CD4-positive, alpha-beta memory T cell (primary cell): Measurements from ENCODE around the gene UCK2. TPM values are rescaled to one million over a fixed set of nuclear protein-coding genes. Genes with fewer than 3 reads are reported as not detected.

Experiments
- CTCF ChIA-PET: fragments of 350-600 bp; sonication (Branson Sonifier 250); formaldehyde crosslinking; loops from one replicate; lab custom pipeline; 2021; ENCODE audit warnings: inconsistent platforms; ENCODE audit not compliant: partially characterized antibody; lab: Charles Lee
- POLR2A ChIA-PET: fragments of 350-600 bp; sonication (Branson Sonifier 250); formaldehyde crosslinking; loops from one replicate; lab custom pipeline; 2021; ENCODE audit not compliant: partially characterized antibody; lab: Charles Lee
- DNase-seq, 5 donors: peaks; one replicate each; pipeline versions ENCODE4 v3.0.0 to v3.0.0-alpha.2; 2020 to 2022; ENCODE audit warnings: mixed read lengths in 1 of 5
- H3K27ac ChIP-seq: one replicate; pipeline ENCODE4 v1.7.0; 2013; ENCODE audit warnings: low read depth, low read length
- H3K27me3 ChIP-seq: 2 replicates; pipeline ENCODE4 v1.7.0; 2013; ENCODE audit warnings: mild to moderate bottlenecking, low read length, moderate library complexity; ENCODE audit not compliant: insufficient read depth
- H3K36me3 ChIP-seq: 2 replicates; pipeline ENCODE4 v1.7.0; 2013; ENCODE audit warnings: mild to moderate bottlenecking, low read length, moderate library complexity; ENCODE audit not compliant: insufficient read depth
- H3K4me1 ChIP-seq: 2 replicates; pipeline ENCODE4 v1.7.0; 2013; ENCODE audit warnings: mild to moderate bottlenecking, low read length, moderate library complexity; ENCODE audit not compliant: insufficient read depth
- H3K4me3 ChIP-seq, 2 donors: one replicate each; pipeline ENCODE4 v1.7.0; 2013; ENCODE audit warnings: low read length in 2 of 2, mild to moderate bottlenecking in 1 of 2
- H3K9me3 ChIP-seq, 2 donors: one replicate each; pipeline ENCODE4 v1.7.0; 2013; ENCODE audit warnings: low read length in 2 of 2, control low read depth in 1 of 2; ENCODE audit not compliant: control insufficient read depth in 1 of 2
- H3K27ac Mint-ChIP-seq, 7 donors: one replicate each; pipeline ENCODE4 v1.8.0; 2020 to 2021; ENCODE audit warnings: mixed read lengths in 7 of 7, mild to moderate bottlenecking in 6 of 7, inconsistent platforms in 3 of 7, moderate library complexity in 3 of 7
- H3K27me3 Mint-ChIP-seq, 2 donors: one replicate each; pipeline ENCODE4 v1.8.0; 2020 to 2021; ENCODE audit warnings: mixed read lengths in 2 of 2
- H3K36me3 Mint-ChIP-seq, 2 donors: one replicate each; pipeline ENCODE4 v1.8.0; 2020 to 2021; ENCODE audit warnings: mixed read lengths in 2 of 2, inconsistent platforms in 1 of 2, mild to moderate bottlenecking in 1 of 2
- H3K4me1 Mint-ChIP-seq, 4 donors: one replicate each; pipeline ENCODE4 v1.8.0; 2020 to 2021; ENCODE audit warnings: mixed read lengths in 4 of 4, mild to moderate bottlenecking in 1 of 4
- H3K4me3 Mint-ChIP-seq, 8 donors: one replicate each; pipeline ENCODE4 v1.8.0; 2020 to 2021; ENCODE audit warnings: mixed read lengths in 8 of 8, mild to moderate bottlenecking in 7 of 8, moderate library complexity in 6 of 8, inconsistent platforms in 3 of 8
- H3K9me3 Mint-ChIP-seq, 8 donors: one replicate each; pipeline ENCODE4 v1.8.0; 2020 to 2021; ENCODE audit warnings: mixed read lengths in 8 of 8, mild to moderate bottlenecking in 5 of 8, inconsistent platforms in 3 of 8, moderate library complexity in 1 of 8
- intact Hi-C: fragments of 100-400 bp; cut with micrococcal nuclease; formaldehyde crosslinking; loops from one replicate; pipeline ENCODE4 v1.15.1; 2023
- polyA plus RNA-seq, 2 donors: library from polyadenylated mRNA; unstranded; fragments of 300-500 nt; fragmentation: Illumina TruSeq; gene quantifications; one replicate each; pipeline ENCODE4 v1.2.3, GENCODE V29; 2021
- total RNA-seq, 2 experiments: library from RNA; stranded (reverse); gene quantifications; one replicate each; pipeline ENCODE4 v1.2.3, GENCODE V29; 2021

Gene UCK2
- total and polyA plus RNA-seq, 4 experiments from 2014 or later: 2.1 to 5.6 (median 4.1) TPM

DNA sequence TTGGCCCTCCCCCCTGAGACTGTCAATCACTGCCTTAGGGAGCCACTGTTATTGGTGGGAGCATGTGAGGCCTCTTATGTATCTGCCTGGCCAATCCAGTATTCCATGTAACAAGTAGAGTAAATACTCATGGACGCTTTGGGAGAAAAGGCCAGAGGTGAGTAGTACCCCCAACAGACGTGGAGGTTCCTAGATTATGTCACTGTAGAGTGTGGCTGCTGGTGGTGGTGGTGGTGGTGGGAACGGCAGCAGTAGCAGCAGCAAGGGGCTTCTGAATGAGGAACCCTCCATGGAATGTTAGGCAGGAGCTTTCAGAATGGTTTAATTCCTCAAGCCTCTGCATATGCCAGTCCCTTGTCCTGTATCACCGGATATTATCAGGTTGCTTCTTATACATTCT is 118.5 kb downstream of the UCK2 start:
- Histone ChIP-seq H3K4me1 (no peaks in the 10 kb centered on the region), H3K36me3 (no peaks in the 10 kb centered on the region), H3K4me3 (no peak overlapping the region), H3K27me3 (no peaks in the 10 kb centered on the region), H3K9me3 (no peaks in the 10 kb centered on the region), H3K27ac (no peak overlapping the region)
- intact Hi-C loops: no loop called here
- ChIA-PET POLR2A (no interaction called here), CTCF (no interaction called here)
- H3K9me3 Mint-ChIP-seq: no peaks in the 10 kb centered on the region
- H3K27me3 Mint-ChIP-seq: peaks cover 3 to 10% of the 10 kb centered on the region in 2 donors
- DNase-seq: no peak
- H3K27ac Mint-ChIP-seq: no peak overlapping the region
- no peaks in the 10 kb centered on the region for H3K36me3 Mint-ChIP-seq
- H3K4me1 Mint-ChIP-seq: no peaks in the 10 kb centered on the region
- H3K4me3 Mint-ChIP-seq: no peak overlapping the region

DNA sequence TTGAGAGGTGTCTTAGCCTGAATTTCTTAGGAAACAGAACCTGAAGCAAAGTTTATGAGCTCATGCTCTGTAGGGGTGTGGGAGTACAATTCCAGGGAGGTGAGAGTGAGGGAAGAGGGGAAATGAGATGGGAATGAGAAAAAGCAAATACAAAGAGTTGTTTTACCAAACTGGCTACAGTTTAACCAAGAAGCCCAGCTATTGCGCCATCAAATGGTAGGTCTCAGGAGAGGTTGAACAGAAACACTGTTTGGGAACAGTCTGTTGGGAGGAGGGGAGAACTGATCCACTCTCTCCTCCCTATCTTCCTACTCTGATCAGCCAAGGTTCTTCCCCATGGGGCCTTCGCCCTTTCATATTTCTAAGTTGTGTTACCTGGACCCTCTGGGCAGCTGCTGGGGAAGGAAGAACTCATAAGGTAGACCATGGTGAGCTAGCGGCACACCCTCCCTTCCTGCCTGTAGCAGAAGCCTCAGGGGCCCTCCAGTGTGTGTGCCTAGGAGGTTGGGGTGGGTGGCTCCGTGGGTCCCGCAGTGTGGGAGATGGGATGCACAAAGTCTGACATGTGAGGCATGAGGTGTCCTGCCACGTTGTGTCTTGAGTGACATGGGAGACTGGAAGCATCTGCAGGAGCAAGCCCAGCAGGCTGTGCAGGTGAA is 120.5 kb downstream of the UCK2 start:
- Histone ChIP-seq H3K4me3 (no peak overlapping the region), H3K36me3 (no peaks in the 10 kb centered on the region), H3K9me3 (no peaks in the 10 kb centered on the region), H3K4me1 (no peaks in the 10 kb centered on the region), H3K27ac (no peak overlapping the region), H3K27me3 (no peaks in the 10 kb centered on the region)
- H3K27ac Mint-ChIP-seq: no peak overlapping the region
- H3K4me1 Mint-ChIP-seq: no peaks in the 10 kb centered on the region
- H3K9me3 Mint-ChIP-seq: no peaks in the 10 kb centered on the region
- CTCF ChIA-PET: interaction anchor here (0.7 kb wide), 1 partner anchor 23 kb away, joined by 3 read pairs; no protein-coding TSS in a partner anchor
- no peak overlapping the region for H3K4me3 Mint-ChIP-seq
- intact Hi-C loops: no loop called here
- peak in 1 of 5 donors; percentile 33 for DNase-seq
- POLR2A ChIA-PET: no interaction called here
- no peaks in the 10 kb centered on the region for H3K36me3 Mint-ChIP-seq
- peaks cover 3 to 7% of the 10 kb centered on the region in 2 donors for H3K27me3 Mint-ChIP-seq

DNA sequence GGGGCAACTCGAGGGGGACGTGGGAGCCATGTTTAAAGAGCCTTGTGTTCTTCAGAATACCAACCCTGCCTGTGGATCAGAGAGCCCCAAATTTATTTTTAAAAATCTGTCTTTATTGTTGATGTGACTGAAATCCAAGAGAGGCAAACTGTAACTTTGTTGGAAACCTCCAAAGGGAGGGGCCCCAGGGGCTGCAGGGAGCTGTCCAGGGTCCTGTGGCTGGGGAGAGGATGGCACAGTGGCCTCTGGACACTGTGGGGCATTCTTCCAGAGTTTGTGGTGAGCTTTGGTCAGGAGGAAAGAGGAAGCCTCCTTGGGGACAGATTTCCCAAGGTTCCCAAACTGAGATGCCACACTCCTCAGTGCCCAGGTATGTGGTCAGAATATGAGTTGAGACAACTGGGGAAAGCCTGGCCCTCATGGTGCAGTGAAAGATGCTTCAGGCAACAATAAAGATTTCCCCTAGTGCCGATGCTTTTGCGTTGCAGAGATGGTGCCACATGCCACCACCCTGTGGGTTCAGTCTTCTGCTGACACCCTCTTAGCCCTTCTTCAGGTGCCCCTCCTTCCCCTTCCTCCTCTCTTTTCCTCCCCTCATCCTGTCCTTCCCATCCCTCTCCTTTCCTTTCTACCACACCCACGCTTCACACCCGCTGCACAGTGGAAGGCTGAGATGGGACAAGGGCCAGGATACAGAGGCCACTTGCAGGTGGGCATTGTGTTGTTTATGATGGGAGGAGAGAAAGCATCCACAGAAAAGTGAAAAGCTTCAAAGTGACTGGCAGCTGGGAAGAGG is 122.1 kb downstream of the UCK2 start:
- H3K27ac Mint-ChIP-seq: no peak overlapping the region
- ChIA-PET CTCF (no interaction called here), POLR2A (no interaction called here)
- no peaks in the 10 kb centered on the region for H3K9me3 ChIP-seq
- H3K4me1 ChIP-seq: no peaks in the 10 kb centered on the region
- H3K27me3 ChIP-seq: no peaks in the 10 kb centered on the region
- H3K27ac ChIP-seq: no peak overlapping the region
- no peak overlapping the region for H3K4me3 Mint-ChIP-seq
- peak in 1 of 5 donors; percentile 6 for DNase-seq
- peaks cover 0 to 4% of the 10 kb centered on the region in 2 donors for H3K27me3 Mint-ChIP-seq
- intact Hi-C loops: no loop called here
- no peaks in the 10 kb centered on the region for H3K36me3 ChIP-seq
- H3K4me3 ChIP-seq: no peak overlapping the region
- no peaks in the 10 kb centered on the region for H3K36me3 Mint-ChIP-seq
- H3K4me1 Mint-ChIP-seq: no peaks in the 10 kb centered on the region
- H3K9me3 Mint-ChIP-seq: no peaks in the 10 kb centered on the region

DNA sequence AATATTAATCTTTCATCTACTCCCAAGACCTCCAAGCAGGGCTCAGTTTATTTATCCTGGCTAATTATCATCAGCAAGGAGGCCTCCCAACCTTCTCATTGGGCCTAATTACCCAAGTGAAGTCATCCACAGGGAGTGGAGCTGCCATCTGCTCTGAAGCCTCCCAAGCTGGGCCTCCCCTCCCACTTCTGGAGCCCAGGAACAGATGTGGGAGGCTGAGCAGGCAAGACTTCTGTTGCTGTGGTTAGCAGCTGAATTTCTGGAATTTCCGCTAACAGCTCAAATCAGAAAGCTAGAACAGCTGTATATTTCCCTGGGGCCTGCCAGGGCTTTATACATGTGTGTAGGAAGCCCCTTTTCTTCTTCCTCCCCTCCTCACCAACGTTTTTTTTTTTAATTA is 127.5 kb downstream of the UCK2 start:
- Histone ChIP-seq H3K4me1 (no peaks in the 10 kb centered on the region), H3K27ac (no peak overlapping the region), H3K36me3 (no peaks in the 10 kb centered on the region), H3K4me3 (no peak overlapping the region), H3K27me3 (no peaks in the 10 kb centered on the region), H3K9me3 (no peaks in the 10 kb centered on the region)
- POLR2A ChIA-PET: no interaction called here
- Mint-ChIP-seq H3K4me1 (no peaks in the 10 kb centered on the region), H3K9me3 (no peaks in the 10 kb centered on the region), H3K4me3 (no peak overlapping the region), H3K27ac (no peak overlapping the region), H3K27me3 (no peaks in the 10 kb centered on the region), H3K36me3 (no peaks in the 10 kb centered on the region)
- no peak for DNase-seq
- intact Hi-C loops: no loop called here
- CTCF ChIA-PET: no interaction called here

DNA sequence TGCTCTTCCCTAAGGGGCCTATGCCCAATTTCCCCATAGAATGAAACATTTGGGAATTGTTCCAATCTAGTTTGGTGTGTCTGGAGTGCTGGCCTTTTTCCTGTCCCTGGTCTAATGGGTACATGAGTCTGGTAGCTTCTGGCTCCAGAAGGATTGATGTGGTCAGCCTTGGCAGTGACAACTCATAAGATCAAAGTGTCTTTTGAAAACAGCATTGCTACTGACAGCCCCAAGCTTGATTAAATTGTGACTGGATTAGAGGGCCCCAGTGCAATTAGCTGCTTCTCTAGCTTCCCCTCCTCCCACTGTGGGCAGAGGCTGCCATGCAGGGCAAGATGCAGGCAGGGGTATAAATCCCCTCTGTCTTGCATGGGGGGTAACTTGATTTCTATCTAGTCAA is 130.9 kb downstream of the UCK2 start:
- Histone ChIP-seq H3K4me1 (no peaks in the 10 kb centered on the region), H3K36me3 (no peaks in the 10 kb centered on the region), H3K9me3 (no peaks in the 10 kb centered on the region), H3K27me3 (no peaks in the 10 kb centered on the region), H3K4me3 (no peak overlapping the region), H3K27ac (no peak overlapping the region)
- ChIA-PET CTCF (no interaction called here), POLR2A (no interaction called here)
- Mint-ChIP-seq H3K27me3 (peaks cover 0 to 4% of the 10 kb centered on the region in 2 donors), H3K4me3 (no peak overlapping the region), H3K4me1 (no peaks in the 10 kb centered on the region), H3K36me3 (no peaks in the 10 kb centered on the region), H3K9me3 (no peaks in the 10 kb centered on the region), H3K27ac (no peak overlapping the region)
- DNase-seq: no peak
- intact Hi-C loops: no loop called here

DNA sequence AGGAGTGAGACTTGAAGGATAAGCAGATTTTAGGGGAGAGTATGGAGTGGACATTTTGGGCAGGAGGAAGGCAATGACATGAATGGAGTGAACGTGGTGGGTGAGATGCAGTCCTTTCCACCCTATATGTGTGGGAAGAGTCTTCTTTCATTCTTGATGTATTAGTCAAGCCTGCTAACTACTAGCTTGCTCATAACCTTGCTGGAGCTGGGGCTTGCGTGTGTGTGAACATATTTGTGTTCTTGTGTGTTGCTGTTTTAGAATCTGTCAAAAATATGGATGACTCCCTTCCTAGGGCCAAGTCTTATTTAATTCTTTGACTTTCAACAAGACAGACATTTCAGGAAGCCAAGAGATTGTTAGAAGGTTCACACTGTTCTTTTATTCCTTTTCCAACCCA is 132.7 kb downstream of the UCK2 start:
- intact Hi-C loops: no loop called here
- no peaks in the 10 kb centered on the region for H3K4me1 ChIP-seq
- H3K36me3 ChIP-seq: no peaks in the 10 kb centered on the region
- no peak overlapping the region for H3K27ac ChIP-seq
- no peak overlapping the region for H3K4me3 ChIP-seq
- Mint-ChIP-seq H3K27ac (no peak overlapping the region), H3K27me3 (peaks cover 0 to 7% of the 10 kb centered on the region in 2 donors), H3K36me3 (no peaks in the 10 kb centered on the region), H3K4me3 (no peak overlapping the region), H3K4me1 (no peaks in the 10 kb centered on the region), H3K9me3 (no peaks in the 10 kb centered on the region)
- ChIA-PET CTCF (interaction anchor here (1.6 kb wide), 1 partner anchor 31 kb away, joined by 4 read pairs; no protein-coding TSS in a partner anchor), POLR2A (no interaction called here)
- no peak for DNase-seq
- no peaks in the 10 kb centered on the region for H3K27me3 ChIP-seq
- H3K9me3 ChIP-seq: no peaks in the 10 kb centered on the region

DNA sequence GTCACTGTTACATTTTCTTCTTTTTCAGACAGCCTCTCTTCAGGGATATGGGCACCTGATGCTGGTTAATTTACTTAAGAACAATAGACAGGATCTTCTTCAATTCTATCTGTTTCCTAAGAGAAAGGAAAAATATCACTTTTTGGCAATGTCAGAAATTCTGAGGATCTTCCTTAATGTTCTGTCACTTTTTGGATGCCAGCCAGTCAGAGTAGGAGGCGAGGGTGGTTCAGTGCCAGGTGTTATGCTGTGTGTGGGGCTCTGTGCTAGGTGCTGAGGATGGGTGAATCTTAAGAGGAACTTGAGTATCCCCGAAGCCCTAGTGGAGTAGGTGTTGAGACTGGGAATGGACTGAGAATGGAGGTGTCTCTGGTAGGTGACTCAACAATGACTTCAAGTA is 133.5 kb downstream of the UCK2 start:
- ChIA-PET POLR2A (no interaction called here), CTCF (no interaction called here)
- H3K27me3 Mint-ChIP-seq: peaks cover 0 to 10% of the 10 kb centered on the region in 2 donors
- no peaks in the 10 kb centered on the region for H3K36me3 Mint-ChIP-seq
- H3K9me3 Mint-ChIP-seq: no peaks in the 10 kb centered on the region
- H3K4me1 Mint-ChIP-seq: no peaks in the 10 kb centered on the region
- DNase-seq: no peak
- no peaks in the 10 kb centered on the region for H3K9me3 ChIP-seq
- no peaks in the 10 kb centered on the region for H3K4me1 ChIP-seq
- no peaks in the 10 kb centered on the region for H3K27me3 ChIP-seq
- no peak overlapping the region for H3K27ac Mint-ChIP-seq
- no peak overlapping the region for H3K4me3 ChIP-seq
- H3K4me3 Mint-ChIP-seq: no peak overlapping the region
- no peaks in the 10 kb centered on the region for H3K36me3 ChIP-seq
- intact Hi-C loops: no loop called here
- H3K27ac ChIP-seq: no peak overlapping the region
